SK-N-SH (cell line): ENCODE results near the gene LRRC1. TPM values are rescaled to one million over a fixed set of nuclear protein-coding genes. Genes with fewer than 3 reads are reported as not detected.

Experiments used
- CTCF ChIA-PET: fragments of 300-600, 350-600 bp; formaldehyde crosslinking; extraction: SDS; loops from one replicate; lab custom pipeline; 2021; lab: Yijun Ruan, JAX
- POLR2A ChIA-PET: fragments of 350-600 bp; sonication (Branson Sonifier 250); formaldehyde crosslinking; extraction: SDS; loops from one replicate; lab custom pipeline; 2020; ENCODE audit warnings: antibody characterized with exemption, inconsistent platforms; lab: Yijun Ruan, JAX
- DNase-seq: peaks from one replicate; pipeline ENCODE4 v3.0.0; 2012
- H2AFZ ChIP-seq: fragments of 200-600 bp; sonication (generic); 2 replicates; pipeline ENCODE4 v1.8.1; 2016; ENCODE audit warnings: antibody characterized with exemption, mild to moderate bottlenecking, low read depth
- H3F3A ChIP-seq: fragments of 200-600 bp; sonication (generic); replicated peaks from 2 replicates; pipeline ENCODE3; 2016; ENCODE audit warnings: antibody characterized with exemption, mild to moderate bottlenecking; ENCODE audit not compliant: insufficient read depth
- H3K27ac ChIP-seq, 2 experiments: fragments of 200-500 bp in 1 of 2; fragments of 200-600 bp in 1 of 2; sonication (Bioruptor generic) in 1 of 2; sonication (generic), shearing (Covaris generic) in 1 of 2; 2 replicates each; pipeline versions ENCODE4 v1.5.1 to v1.6.1; 2014 to 2016; ENCODE audit warnings: low read depth in 2 of 2, inconsistent platforms in 1 of 2, low read length in 1 of 2, mild to moderate bottlenecking in 1 of 2, mixed read lengths in 1 of 2
- H3K27me3 ChIP-seq: fragments of 200-600 bp; sonication (generic), shearing (Covaris generic); 2 replicates; pipeline ENCODE4 v1.6.1; 2016; ENCODE audit warnings: mixed run types; ENCODE audit not compliant: insufficient read depth
- H3K36me3 ChIP-seq, 2 experiments: fragments of 200-500 bp in 1 of 2; fragments of 200-600 bp in 1 of 2; sonication (Bioruptor generic) in 1 of 2; sonication (generic) in 1 of 2; replicated peaks in 1 of 2; 2 replicates each; pipeline versions ENCODE3 to v1.5.1; 2014 to 2016; ENCODE audit warnings: low read length in 1 of 2, mild to moderate bottlenecking in 1 of 2; ENCODE audit not compliant: insufficient read depth in 2 of 2, control insufficient read depth in 1 of 2
- H3K4me1 ChIP-seq, 2 experiments: fragments of 200-500 bp in 1 of 2; fragments of 200-600 bp in 1 of 2; sonication (Bioruptor generic) in 1 of 2; sonication (generic), shearing (Covaris generic) in 1 of 2; 2 replicates each; pipeline versions ENCODE4 v1.5.1 to v1.6.1; 2014 to 2016; ENCODE audit warnings: low read depth in 1 of 2, low read length in 1 of 2, mixed run types in 1 of 2; ENCODE audit not compliant: insufficient read depth in 2 of 2, control insufficient read depth in 1 of 2
- H3K4me2 ChIP-seq: fragments of 200-600 bp; sonication (generic), shearing (Covaris generic); 2 replicates; pipeline ENCODE4 v1.6.1; 2017; ENCODE audit warnings: mixed run types
- H3K4me3 ChIP-seq, 2 experiments: fragments of 200-500 bp in 1 of 2; fragments of 200-600 bp in 1 of 2; sonication (Bioruptor generic) in 1 of 2; sonication (generic), shearing (Covaris generic) in 1 of 2; 2 replicates each; pipeline versions ENCODE4 v1.5.1 to v1.8.1; 2014 to 2016; ENCODE audit warnings: low read depth in 2 of 2, inconsistent platforms in 1 of 2, low read length in 1 of 2, mild to moderate bottlenecking in 1 of 2, mixed read lengths in 1 of 2, moderate library complexity in 1 of 2
- H3K79me2 ChIP-seq: fragments of 200-600 bp; sonication (generic); 2 replicates; pipeline ENCODE4 v1.8.1; 2017; ENCODE audit warnings: mild to moderate bottlenecking; ENCODE audit not compliant: insufficient read depth
- H3K9ac ChIP-seq: fragments of 200-600 bp; sonication (generic); 2 replicates; pipeline ENCODE4 v1.6.1; 2017; ENCODE audit warnings: mixed run types
- H3K9me2 ChIP-seq: fragments of 200-600 bp; sonication (generic); 2 replicates; pipeline ENCODE4 v1.6.1; 2017; ENCODE audit warnings: mixed run types
- H3K9me3 ChIP-seq: fragments of 200-600 bp; sonication (generic); 2 replicates; pipeline ENCODE4 v1.6.1; 2017; ENCODE audit warnings: mixed run types, mild to moderate bottlenecking, moderate library complexity
- H4K20me1 ChIP-seq: fragments of 200-600 bp; sonication (generic); 2 replicates; pipeline ENCODE4 v1.6.1; 2017; ENCODE audit warnings: mild to moderate bottlenecking, mixed run types; ENCODE audit not compliant: insufficient read depth
- CHD2 ChIP-seq: fragments of 150-350 bp; IDR thresholded peaks from 2 replicates; pipeline ENCODE4 v1.6.1; 2018; ENCODE audit warnings: low read length; ENCODE audit not compliant: partially characterized antibody
- CTCF ChIP-seq: fragments of 200-600 bp; sonication (generic); IDR thresholded peaks from 2 replicates; pipeline ENCODE4 v1.6.1; 2017; ENCODE audit warnings: antibody characterized with exemption, mild to moderate bottlenecking, moderate library complexity
- EP300 ChIP-seq, 2 experiments: IDR thresholded peaks; 2 replicates each; pipeline versions ENCODE4 v1.4.0 to v1.6.1; 2012; ENCODE audit warnings: borderline replicate concordance in 1 of 2, low read depth in 1 of 2, low read length in 1 of 2
- FOSL2 ChIP-seq: IDR thresholded peaks from 2 replicates; pipeline ENCODE4 v1.4.0; 2012; ENCODE audit warnings: low read depth, mild to moderate bottlenecking, moderate library complexity, borderline replicate concordance
- GABPA ChIP-seq: IDR thresholded peaks from 2 replicates; pipeline ENCODE4 v1.4.0; 2012; ENCODE audit warnings: low read depth, mild to moderate bottlenecking
- JUND ChIP-seq: IDR thresholded peaks from 2 replicates; pipeline ENCODE4 v1.4.0; 2012
- MAX ChIP-seq: IDR thresholded peaks from 2 replicates; pipeline ENCODE4 v1.4.0; 2012; ENCODE audit warnings: low read depth
- MXI1 ChIP-seq: IDR thresholded peaks from 2 replicates; pipeline ENCODE4 v1.6.1; 2012; ENCODE audit warnings: mild to moderate bottlenecking, low read depth, low read length, improper control_type of control experiment
- NFIC ChIP-seq: IDR thresholded peaks from 2 replicates; pipeline ENCODE4 v1.4.0; 2012; ENCODE audit warnings: borderline replicate concordance
- NRF1 ChIP-seq: IDR thresholded peaks from 2 replicates; pipeline ENCODE4 v1.6.1; 2012; ENCODE audit warnings: low read depth, mild to moderate bottlenecking, low read length
- RAD21 ChIP-seq: IDR thresholded peaks from 2 replicates; pipeline ENCODE4 v1.6.1; 2012; ENCODE audit warnings: mild to moderate bottlenecking, low read length
- RCOR1 ChIP-seq: fragments of 150-350 bp; IDR thresholded peaks from 2 replicates; pipeline ENCODE4 v1.6.1; 2017; ENCODE audit warnings: antibody characterized with exemption, low read length
- SIN3A ChIP-seq: IDR thresholded peaks from 2 replicates; pipeline ENCODE4 v1.6.1; 2012; ENCODE audit warnings: low read depth, mild to moderate bottlenecking, low read length, moderate library complexity, borderline replicate concordance
- SMC3 ChIP-seq: IDR thresholded peaks from 2 replicates; pipeline ENCODE4 v1.6.1; 2012; ENCODE audit warnings: low read depth, low read length, improper control_type of control experiment
- TCF12 ChIP-seq: IDR thresholded peaks from 2 replicates; pipeline ENCODE4 v1.4.0; 2012
- YY1 ChIP-seq: IDR thresholded peaks from 2 replicates; pipeline ENCODE4 v1.4.0; 2012; ENCODE audit warnings: low read depth, mild to moderate bottlenecking
- WGBS: methylation state at CpG from one replicate; pipeline ENCODE4 v1.1.6; 2017; ENCODE audit warnings: low lambda C conversion rate; 5-methylcytosine and 5-hydroxymethylcytosine counted together
- polyA plus RNA-seq, 3 experiments: library from polyadenylated mRNA; depleted of rRNA; stranded (reverse); fragments of >200 nt; gene quantifications; 2 replicates each; pipeline ENCODE4 v1.2.3, GENCODE V29; 2012
- TF ChIP-seq, protein P1 (sequence below): IDR thresholded peaks from 2 replicates; pipeline ENCODE4; 2012
- TF ChIP-seq, protein P2 (sequence below): IDR thresholded peaks from 2 replicates; pipeline ENCODE4 v1.6.1; 2012; ENCODE audit warnings: mild to moderate bottlenecking, low read depth, low read length, moderate library complexity
- TF ChIP-seq, protein P3 (sequence below): fragments of 150-350 bp; IDR thresholded peaks from 2 replicates; pipeline ENCODE4 v1.6.1; 2017; ENCODE audit warnings: antibody characterized with exemption, low read length, low read depth, borderline replicate concordance

Gene LRRC1
- polyA plus RNA-seq, 1 of the 3 experiments (the other 2 are of a cell fraction): 0.84 TPM

GRCh38 chr6:53903357-53903756 lies 108.6 kb downstream of the LRRC1 start:
- Histone ChIP-seq H3K79me2 (no peaks in the 10 kb centered on the region), H3K4me1 (no peaks in the 10 kb centered on the region), H3K9me2 (no peaks in the 10 kb centered on the region), H2AFZ (no peak overlapping the region), H3K9me3 (no peaks in the 10 kb centered on the region), H3K27ac (no peak overlapping the region), H3K9ac (no peak overlapping the region), H3F3A (no peaks in the 10 kb centered on the region), H3K4me2 (no peak overlapping the region), H3K36me3 (no peaks in the 10 kb centered on the region), H3K4me3 (no peak overlapping the region), H3K27me3 (no peaks in the 10 kb centered on the region), H4K20me1 (no peaks in the 10 kb centered on the region)
- ChIA-PET CTCF (no interaction called here), POLR2A (no interaction called here)
- TF ChIP-seq RCOR1 (no peak), MXI1 (no peak), FOSL2 (no peak), GABPA (no peak), CHD2 (no peak), TCF12 (no peak), SIN3A (no peak), YY1 (no peak), JUND (no peak), CTCF (no peak), RAD21 (no peak), NRF1 (no peak), SMC3 (no peak), NFIC (no peak), EP300 (IDR thresholded peaks at IDR 0.05; ENCODE audit: borderline replicate concordance in 1 of 2, low read depth in 1 of 2, low read length in 1 of 2) (no peak), MAX (no peak)
- TF ChIP-seq, protein P1, sequence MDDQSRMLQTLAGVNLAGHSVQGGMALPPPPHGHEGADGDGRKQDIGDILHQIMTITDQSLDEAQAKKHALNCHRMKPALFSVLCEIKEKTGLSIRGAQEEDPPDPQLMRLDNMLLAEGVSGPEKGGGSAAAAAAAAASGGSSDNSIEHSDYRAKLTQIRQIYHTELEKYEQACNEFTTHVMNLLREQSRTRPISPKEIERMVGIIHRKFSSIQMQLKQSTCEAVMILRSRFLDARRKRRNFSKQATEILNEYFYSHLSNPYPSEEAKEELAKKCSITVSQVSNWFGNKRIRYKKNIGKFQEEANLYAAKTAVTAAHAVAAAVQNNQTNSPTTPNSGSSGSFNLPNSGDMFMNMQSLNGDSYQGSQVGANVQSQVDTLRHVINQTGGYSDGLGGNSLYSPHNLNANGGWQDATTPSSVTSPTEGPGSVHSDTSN: no peak
- TF ChIP-seq, protein P2, sequence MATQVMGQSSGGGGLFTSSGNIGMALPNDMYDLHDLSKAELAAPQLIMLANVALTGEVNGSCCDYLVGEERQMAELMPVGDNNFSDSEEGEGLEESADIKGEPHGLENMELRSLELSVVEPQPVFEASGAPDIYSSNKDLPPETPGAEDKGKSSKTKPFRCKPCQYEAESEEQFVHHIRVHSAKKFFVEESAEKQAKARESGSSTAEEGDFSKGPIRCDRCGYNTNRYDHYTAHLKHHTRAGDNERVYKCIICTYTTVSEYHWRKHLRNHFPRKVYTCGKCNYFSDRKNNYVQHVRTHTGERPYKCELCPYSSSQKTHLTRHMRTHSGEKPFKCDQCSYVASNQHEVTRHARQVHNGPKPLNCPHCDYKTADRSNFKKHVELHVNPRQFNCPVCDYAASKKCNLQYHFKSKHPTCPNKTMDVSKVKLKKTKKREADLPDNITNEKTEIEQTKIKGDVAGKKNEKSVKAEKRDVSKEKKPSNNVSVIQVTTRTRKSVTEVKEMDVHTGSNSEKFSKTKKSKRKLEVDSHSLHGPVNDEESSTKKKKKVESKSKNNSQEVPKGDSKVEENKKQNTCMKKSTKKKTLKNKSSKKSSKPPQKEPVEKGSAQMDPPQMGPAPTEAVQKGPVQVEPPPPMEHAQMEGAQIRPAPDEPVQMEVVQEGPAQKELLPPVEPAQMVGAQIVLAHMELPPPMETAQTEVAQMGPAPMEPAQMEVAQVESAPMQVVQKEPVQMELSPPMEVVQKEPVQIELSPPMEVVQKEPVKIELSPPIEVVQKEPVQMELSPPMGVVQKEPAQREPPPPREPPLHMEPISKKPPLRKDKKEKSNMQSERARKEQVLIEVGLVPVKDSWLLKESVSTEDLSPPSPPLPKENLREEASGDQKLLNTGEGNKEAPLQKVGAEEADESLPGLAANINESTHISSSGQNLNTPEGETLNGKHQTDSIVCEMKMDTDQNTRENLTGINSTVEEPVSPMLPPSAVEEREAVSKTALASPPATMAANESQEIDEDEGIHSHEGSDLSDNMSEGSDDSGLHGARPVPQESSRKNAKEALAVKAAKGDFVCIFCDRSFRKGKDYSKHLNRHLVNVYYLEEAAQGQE: no peak
- TF ChIP-seq, protein P3, sequence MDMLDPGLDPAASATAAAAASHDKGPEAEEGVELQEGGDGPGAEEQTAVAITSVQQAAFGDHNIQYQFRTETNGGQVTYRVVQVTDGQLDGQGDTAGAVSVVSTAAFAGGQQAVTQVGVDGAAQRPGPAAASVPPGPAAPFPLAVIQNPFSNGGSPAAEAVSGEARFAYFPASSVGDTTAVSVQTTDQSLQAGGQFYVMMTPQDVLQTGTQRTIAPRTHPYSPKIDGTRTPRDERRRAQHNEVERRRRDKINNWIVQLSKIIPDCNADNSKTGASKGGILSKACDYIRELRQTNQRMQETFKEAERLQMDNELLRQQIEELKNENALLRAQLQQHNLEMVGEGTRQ: no peak
- WGBS: 50% methylated on average over 2 of the region's 2 CpGs
- no peak for DNase-seq
